ENCODE results near the gene CEACAM6. TPM values are rescaled to one million over a fixed set of nuclear protein-coding genes. Genes with fewer than 3 reads are reported as not detected.
"Not testable (repeated sequence)": the region's sequence is repeated elsewhere in the genome, so short reads cannot be mapped to it uniquely, and the experiment has no call there.

CEACAM6 gene
- total and polyA plus RNA-seq, 2 of the 13 experiments (the other 11 are each of a cell fraction or from before 2014, with no cell fraction given): not detected

DNA sequence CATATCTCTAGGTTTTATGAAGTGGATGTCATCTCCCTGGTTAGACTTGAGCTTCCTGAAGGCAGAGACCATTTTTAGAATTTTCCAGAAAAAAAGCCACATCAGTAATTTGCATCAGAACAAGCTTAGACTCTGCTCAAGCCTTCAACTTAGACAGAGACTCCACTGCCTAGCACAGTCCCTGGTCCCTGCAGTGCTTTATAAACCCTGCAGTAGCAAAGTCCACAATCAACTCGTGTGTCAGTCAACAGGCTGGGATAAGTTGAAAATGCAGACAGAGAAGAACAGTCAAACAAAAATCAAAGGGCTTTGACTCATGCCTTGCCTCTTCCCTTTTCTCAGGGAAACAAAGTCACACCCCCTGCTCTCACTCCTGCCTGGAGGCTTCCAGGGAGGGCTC is 33.2 kb downstream of the CEACAM6 start:
- H3K27ac ChIP-seq (ENCODE audit: extremely low read length, insufficient read depth, low read length); POLR2A ChIA-PET; H3K79me2 ChIP-seq (ENCODE audit: insufficient read depth, low read length); H4K20me1 ChIP-seq (ENCODE audit: insufficient read depth, low read length); in situ Hi-C loops (cut with HindIII; ENCODE audit: extremely low pct_ligation_motif_present, low pct_unique_long_range_greater_than_20kb); H3K9ac ChIP-seq (ENCODE audit: insufficient read depth, low read depth, low read length); H3K4me2 ChIP-seq (ENCODE audit: low read depth, low read length); intact Hi-C loops (cut with micrococcal nuclease; ENCODE audit: unreplicated experiment); H2AFZ ChIP-seq (ENCODE audit: low read length); BruUV-seq (replicated peaks); DNase-seq (ENCODE audit: low spot score); CTCF ChIA-PET (ENCODE audit: low intra/inter-chr PET ratio, low total read pairs); H3K4me3 ChIP-seq (replicated peaks in 1 of 3; ENCODE audit: insufficient read depth in 1 of 3, low read depth in 2 of 3, low read length in 3 of 3); H3K4me1 ChIP-seq (ENCODE audit: insufficient read depth, low read length); H3K36me3 ChIP-seq (replicated peaks in 1 of 2; ENCODE audit: control insufficient read depth in 1 of 2, insufficient read depth in 2 of 2, low read length in 2 of 2); H3K9me3 ChIP-seq (ENCODE audit: low read length): not testable (repeated sequence)
- no CpG with 5 or more reads among the region's 1 CpG for WGBS (ENCODE audit: low lambda C conversion rate)
- peaks cover 0 to 32% of the 10 kb centered on the region in 2 experiments; a peak in 3 of 5 replicates for H3K27me3 ChIP-seq (ENCODE audit: control insufficient read depth in 1 of 2, insufficient read depth in 2 of 2, low read length in 2 of 2)
- ATAC-seq (peak; percentile 48; the same call in 2 of the 3 replicates), FAIRE-seq (peak; percentile 75)

GRCh38 chr19:41789053-41789452 is 33.7 kb downstream of the CEACAM6 start:
- H3K79me2 ChIP-seq (ENCODE audit: insufficient read depth, low read length); H3K9me3 ChIP-seq (ENCODE audit: low read length); H2AFZ ChIP-seq (ENCODE audit: low read length); H3K4me1 ChIP-seq (ENCODE audit: insufficient read depth, low read length); H3K4me3 ChIP-seq (replicated peaks in 1 of 3; ENCODE audit: insufficient read depth in 1 of 3, low read depth in 2 of 3, low read length in 3 of 3); H3K27ac ChIP-seq (ENCODE audit: extremely low read length, insufficient read depth, low read length); intact Hi-C loops (cut with micrococcal nuclease; ENCODE audit: unreplicated experiment); H3K36me3 ChIP-seq (replicated peaks in 1 of 2; ENCODE audit: control insufficient read depth in 1 of 2, insufficient read depth in 2 of 2, low read length in 2 of 2); DNase-seq (ENCODE audit: low spot score); H3K9ac ChIP-seq (ENCODE audit: insufficient read depth, low read depth, low read length); H3K4me2 ChIP-seq (ENCODE audit: low read depth, low read length); CTCF ChIA-PET (ENCODE audit: low intra/inter-chr PET ratio, low total read pairs); FAIRE-seq; BruUV-seq (replicated peaks); in situ Hi-C loops (cut with HindIII; ENCODE audit: extremely low pct_ligation_motif_present, low pct_unique_long_range_greater_than_20kb); POLR2A ChIA-PET; H4K20me1 ChIP-seq (ENCODE audit: insufficient read depth, low read length); ATAC-seq: not testable (repeated sequence)
- peaks cover 0 to 32% of the 10 kb centered on the region in 2 experiments; a peak in 3 of 5 replicates for H3K27me3 ChIP-seq (ENCODE audit: control insufficient read depth in 1 of 2, insufficient read depth in 2 of 2, low read length in 2 of 2)
- WGBS (ENCODE audit: low lambda C conversion rate): 15% methylated on average over 4 of the region's 5 CpGs
